ENCODE measurements around the gene PRICKLE2. TPM values are rescaled to one million over a fixed set of nuclear protein-coding genes. Genes with fewer than 3 reads are reported as not detected.
A peak's percentile ranks its signal among the peaks of the same experiment; 100 is the strongest.

PRICKLE2 gene
- total and polyA plus RNA-seq, 3 donors from 2014 or later = 5.5 to 10.1 (median 9.1) TPM

GRCh38 chr3:64270866-64271260, 45.6 kb upstream of the PRICKLE2 start:
- no peak overlapping the region for H3K27ac ChIP-seq
- peaks cover 4% of the 10 kb centered on the region for H3K4me1 ChIP-seq
- H3K4me3 ChIP-seq = no peak overlapping the region
- TF ChIP-seq, protein P1, sequence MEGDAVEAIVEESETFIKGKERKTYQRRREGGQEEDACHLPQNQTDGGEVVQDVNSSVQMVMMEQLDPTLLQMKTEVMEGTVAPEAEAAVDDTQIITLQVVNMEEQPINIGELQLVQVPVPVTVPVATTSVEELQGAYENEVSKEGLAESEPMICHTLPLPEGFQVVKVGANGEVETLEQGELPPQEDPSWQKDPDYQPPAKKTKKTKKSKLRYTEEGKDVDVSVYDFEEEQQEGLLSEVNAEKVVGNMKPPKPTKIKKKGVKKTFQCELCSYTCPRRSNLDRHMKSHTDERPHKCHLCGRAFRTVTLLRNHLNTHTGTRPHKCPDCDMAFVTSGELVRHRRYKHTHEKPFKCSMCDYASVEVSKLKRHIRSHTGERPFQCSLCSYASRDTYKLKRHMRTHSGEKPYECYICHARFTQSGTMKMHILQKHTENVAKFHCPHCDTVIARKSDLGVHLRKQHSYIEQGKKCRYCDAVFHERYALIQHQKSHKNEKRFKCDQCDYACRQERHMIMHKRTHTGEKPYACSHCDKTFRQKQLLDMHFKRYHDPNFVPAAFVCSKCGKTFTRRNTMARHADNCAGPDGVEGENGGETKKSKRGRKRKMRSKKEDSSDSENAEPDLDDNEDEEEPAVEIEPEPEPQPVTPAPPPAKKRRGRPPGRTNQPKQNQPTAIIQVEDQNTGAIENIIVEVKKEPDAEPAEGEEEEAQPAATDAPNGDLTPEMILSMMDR (IDR thresholded peaks at IDR 0.05) = no peak
- no peak for TF ChIP-seq POLR2A (IDR thresholded peaks at IDR 0.05)
- H3K27me3 ChIP-seq = no peaks in the 10 kb centered on the region
- intact Hi-C loops (cut with DNase I; ENCODE audit: low total_unique reads) = no loop called here
- H3K36me3 ChIP-seq (ENCODE audit: low read depth, missing control alignments) = no peaks in the 10 kb centered on the region
- 90 to 93% methylated on average over 3 of the region's 3 CpGs for WGBS, 2 donors
- no peaks in the 10 kb centered on the region for H3K9me3 ChIP-seq
- DNase-seq = no peak

DNA sequence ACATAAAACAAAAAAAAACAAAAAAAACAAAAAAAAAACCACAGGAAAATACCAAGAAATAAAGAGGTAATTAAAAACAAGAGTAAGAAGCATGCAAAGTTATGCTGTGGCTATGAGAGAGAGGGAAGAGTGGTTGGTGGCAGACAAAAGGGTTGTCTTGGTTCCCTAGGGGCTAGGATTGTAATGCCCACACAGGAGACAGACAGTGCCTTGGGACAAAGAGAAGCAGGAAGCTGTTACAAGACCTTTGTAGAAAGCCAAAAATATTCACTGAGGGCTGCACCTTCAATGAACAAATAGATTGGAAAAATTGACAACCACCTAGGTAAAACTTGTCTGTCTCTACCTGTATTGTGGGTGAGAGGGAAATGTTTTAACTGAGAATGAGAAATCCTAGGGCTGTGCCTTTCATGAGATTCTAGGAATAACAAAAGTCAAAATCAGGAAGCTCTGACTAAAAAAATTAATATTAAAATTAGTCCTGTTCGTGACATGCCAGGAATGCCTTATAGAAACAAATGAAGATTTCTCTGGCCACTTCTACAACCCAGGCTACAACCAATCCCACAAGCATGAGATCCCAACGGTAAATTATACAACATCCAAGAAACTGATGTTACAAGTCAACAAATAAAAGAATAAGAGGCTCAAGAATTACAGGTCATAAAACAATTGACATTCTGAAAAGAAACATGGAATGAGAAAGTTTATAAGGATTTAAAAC, 45.0 kb upstream of the PRICKLE2 start:
- H3K27ac ChIP-seq = no peak overlapping the region
- no peaks in the 10 kb centered on the region for H3K9me3 ChIP-seq
- peaks cover 4% of the 10 kb centered on the region for H3K4me1 ChIP-seq
- intact Hi-C loops (cut with DNase I; ENCODE audit: low total_unique reads) = no loop called here
- no peak overlapping the region for H3K4me3 ChIP-seq
- no peaks in the 10 kb centered on the region for H3K27me3 ChIP-seq
- TF ChIP-seq, protein P1 (IDR thresholded peaks at IDR 0.05) = no peak
- DNase-seq = no peak
- H3K36me3 ChIP-seq (ENCODE audit: low read depth, missing control alignments) = no peaks in the 10 kb centered on the region
- WGBS, 2 donors = 88 to 99% methylated on average over 2 of the region's 2 CpGs

- 61 to 79% methylated on average over 4 of the region's 4 CpGs for WGBS, 2 donors
- DNase-seq = no peak
- Histone ChIP-seq H3K27me3 (no peaks in the 10 kb centered on the region), H3K27ac (no peak overlapping the region), H3K4me1 (peaks cover 12% of the 10 kb centered on the region), H3K9me3 (no peaks in the 10 kb centered on the region), H3K4me3 (no peak overlapping the region), H3K36me3 (ENCODE audit: low read depth, missing control alignments) (no peaks in the 10 kb centered on the region)
- no peak for TF ChIP-seq POLR2A (IDR thresholded peaks at IDR 0.05)
- intact Hi-C loops (cut with DNase I; ENCODE audit: low total_unique reads) = loop anchor here (5.0 kb wide), 1 partner anchor 47 kb away; no protein-coding TSS in a partner anchor
Observed at GRCh38 chr3:64268926-64269325, 43.7 kb upstream of the PRICKLE2 start.

DNA sequence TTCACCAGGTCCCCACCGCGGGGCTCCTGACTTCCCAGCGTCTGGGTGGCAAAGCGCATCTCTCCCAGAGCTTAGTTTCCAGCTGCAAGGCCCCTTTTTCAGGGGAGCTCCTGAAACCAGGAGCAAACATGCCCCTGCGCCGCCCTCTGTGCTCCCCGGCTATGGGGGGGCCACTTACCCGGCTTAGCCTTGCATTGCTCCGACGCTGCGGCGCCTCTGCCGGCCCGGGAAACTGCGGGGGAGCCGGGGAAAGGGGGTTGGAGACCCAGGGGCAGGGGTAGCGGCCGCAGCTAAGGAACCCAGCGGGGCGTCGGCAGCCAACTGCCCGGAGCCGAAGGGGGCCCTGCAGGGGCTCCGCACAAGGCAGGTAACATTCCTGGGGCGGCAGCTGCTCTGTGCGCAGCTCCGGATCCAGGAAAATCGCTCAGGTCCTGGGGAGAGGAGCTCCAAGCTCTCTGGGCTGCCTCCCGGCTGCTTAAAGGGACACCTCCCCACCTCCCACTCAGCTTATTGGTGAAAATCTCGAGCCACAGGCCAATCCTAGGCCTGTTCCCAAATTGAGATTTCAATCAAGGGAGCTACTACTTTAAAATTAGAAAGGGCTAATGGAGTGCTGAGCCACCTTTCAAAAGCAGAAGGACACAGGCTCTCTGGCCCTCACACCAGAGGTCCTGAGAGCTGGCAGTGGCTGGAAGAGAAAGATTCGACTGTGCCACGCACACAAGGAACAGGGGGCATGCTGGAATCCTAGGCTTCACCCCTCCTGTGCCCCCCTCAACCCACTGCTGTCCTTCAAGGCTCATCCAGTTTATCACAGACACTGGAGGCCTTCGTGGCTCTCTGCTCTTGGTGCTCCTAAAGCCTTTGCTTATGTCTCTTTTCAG, 42.7 kb upstream of the PRICKLE2 start:
- Histone ChIP-seq H3K9me3 (no peaks in the 10 kb centered on the region), H3K36me3 (ENCODE audit: low read depth, missing control alignments) (no peaks in the 10 kb centered on the region), H3K27me3 (no peaks in the 10 kb centered on the region), H3K4me1 (peaks cover 12% of the 10 kb centered on the region), H3K27ac (peak overlapping the region; percentile 76 to 84), H3K4me3 (peak overlapping the region; percentile 65)
- WGBS, 2 donors = 3 to 6% methylated on average over 9 to 33 of the region's 33 CpGs
- intact Hi-C loops (cut with DNase I; ENCODE audit: low total_unique reads) = loop anchor here (5.0 kb wide), 1 partner anchor 46 kb away; no protein-coding TSS in a partner anchor
- DNase-seq = peak; percentile 64
- no peak for TF ChIP-seq POLR2A (IDR thresholded peaks at IDR 0.05)
- TF ChIP-seq, protein P1 (IDR thresholded peaks at IDR 0.05) = no peak

- peak overlapping the region; percentile 76 to 84 for H3K27ac ChIP-seq
- H3K9me3 ChIP-seq = no peaks in the 10 kb centered on the region
- no peak for DNase-seq
- no peaks in the 10 kb centered on the region for H3K36me3 ChIP-seq (ENCODE audit: low read depth, missing control alignments)
- intact Hi-C loops (cut with DNase I; ENCODE audit: low total_unique reads) = loop anchor here (5.0 kb wide), 1 partner anchor 45 kb away; no protein-coding TSS in a partner anchor
- H3K4me3 ChIP-seq = peak overlapping the region; percentile 65
- no peaks in the 10 kb centered on the region for H3K27me3 ChIP-seq
- 27 to 45% methylated on average over 2 of the region's 2 CpGs for WGBS, 2 donors
- TF ChIP-seq, protein P1 (IDR thresholded peaks at IDR 0.05) = no peak
- no peak for TF ChIP-seq POLR2A (IDR thresholded peaks at IDR 0.05)
- peaks cover 12% of the 10 kb centered on the region for H3K4me1 ChIP-seq
Observed at GRCh38 chr3:64266983-64267382, 41.7 kb upstream of the PRICKLE2 start.

Data from testis (tissue), 3 donors.